OCI-LY3 (cell line): Measurements from ENCODE around the gene ADRB1.

Experiments used
- H2AFZ ChIP-seq: fragments of 200-600, 300-600 bp; shearing (Covaris generic); 2 replicates; pipeline ENCODE4 v1.6.0; 2014; ENCODE audit warnings: antibody characterized with exemption, low read depth, low read length
- H3K27ac ChIP-seq: fragments of 200-600, 300-600 bp; sonication (generic); 2 replicates; pipeline ENCODE4 v1.5.1; 2014; ENCODE audit warnings: mild to moderate bottlenecking, low read length, moderate library complexity, mixed read lengths
- H3K27me3 ChIP-seq: fragments of 200-600, 300-600 bp; sonication (generic); 2 replicates; pipeline ENCODE4 v1.6.1; 2014; ENCODE audit warnings: low read depth, low read length, mixed read lengths
- H3K36me3 ChIP-seq: fragments of 200-600, 300-600 bp; sonication (generic); replicated peaks from 2 replicates; pipeline ENCODE3; 2014; ENCODE audit warnings: low read depth, low read length, mixed read lengths
- H3K4me1 ChIP-seq: fragments of 300-600, 200-600 bp; sonication (generic); 2 replicates; pipeline ENCODE4 v1.6.1; 2014; ENCODE audit warnings: low read length, mixed read lengths
- H3K4me2 ChIP-seq: fragments of 200-600, 300-600 bp; sonication (generic); 2 replicates; pipeline ENCODE4 v1.6.1; 2014; ENCODE audit warnings: low read length, mixed read lengths
- H3K4me3 ChIP-seq: fragments of 300-600, 200-600 bp; sonication (generic); 2 replicates; pipeline ENCODE4 v1.5.1; 2014; ENCODE audit warnings: antibody characterized with exemption, mild to moderate bottlenecking, low read length, moderate library complexity
- H3K79me2 ChIP-seq: fragments of 300-600, 200-600 bp; shearing (Covaris generic); 2 replicates; pipeline ENCODE4 v1.6.1; 2014; ENCODE audit warnings: mild to moderate bottlenecking, low read length, mixed read lengths
- H3K9ac ChIP-seq: fragments of 300-600, 200-600 bp; shearing (Covaris generic); 2 replicates; pipeline ENCODE4 v1.6.0; 2014; ENCODE audit warnings: mild to moderate bottlenecking, low read length, moderate library complexity
- H3K9me3 ChIP-seq: fragments of 200-600, 300-600 bp; shearing (Covaris generic); 2 replicates; pipeline ENCODE4 v1.6.1; 2014; ENCODE audit warnings: low read length, mixed read lengths; ENCODE audit not compliant: insufficient read depth
- H4K20me1 ChIP-seq: fragments of 200-600, 300-600 bp; sonication (generic); 2 replicates; pipeline ENCODE4 v1.6.1; 2016; ENCODE audit warnings: low read length, mixed read lengths; ENCODE audit not compliant: insufficient read depth
- EZH2phosphoT487 ChIP-seq: fragments of 200-600 bp; shearing (Covaris generic); IDR thresholded peaks from 2 replicates; pipeline ENCODE4 v1.6.1; 2018; ENCODE audit warnings: antibody characterized with exemption, mixed run types, low read depth
- TF ChIP-seq, protein P1 (sequence below): fragments of 200-600, 300-600 bp; sonication (generic); IDR thresholded peaks from 2 replicates; pipeline ENCODE4 v1.5.1; 2014; ENCODE audit warnings: antibody characterized with exemption, low read length, low read depth

ADRB1 gene

DNA sequence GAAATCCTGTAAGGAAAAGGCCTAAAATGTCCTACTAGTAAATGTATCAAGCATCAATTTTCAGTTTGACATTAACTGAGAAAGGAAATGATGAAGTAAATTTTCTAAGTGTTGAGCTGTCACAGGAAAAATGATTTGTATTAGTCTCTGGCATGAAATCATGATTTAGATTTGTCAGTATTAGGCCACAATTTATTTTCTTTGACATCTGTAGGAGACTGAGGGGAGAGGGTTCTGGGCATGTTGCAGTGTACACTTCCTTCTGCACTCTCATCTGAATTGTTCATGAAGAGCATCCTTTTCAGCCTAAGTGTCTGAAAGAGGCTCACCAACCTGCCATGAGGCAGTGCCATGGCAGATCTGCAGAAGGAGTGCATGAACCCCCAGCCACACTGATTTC lies 15.9 kb downstream of the ADRB1 start:
- Histone ChIP-seq H3K4me2 (no peak overlapping the region), H3K79me2 (no peaks in the 10 kb centered on the region), H3K27me3 (no peaks in the 10 kb centered on the region), H3K27ac (no peak overlapping the region), H4K20me1 (no peaks in the 10 kb centered on the region), H2AFZ (no peak overlapping the region), H3K9ac (no peak overlapping the region), H3K9me3 (no peaks in the 10 kb centered on the region), H3K4me3 (no peak overlapping the region), H3K36me3 (no peaks in the 10 kb centered on the region), H3K4me1 (no peaks in the 10 kb centered on the region)
- TF ChIP-seq, protein P1, sequence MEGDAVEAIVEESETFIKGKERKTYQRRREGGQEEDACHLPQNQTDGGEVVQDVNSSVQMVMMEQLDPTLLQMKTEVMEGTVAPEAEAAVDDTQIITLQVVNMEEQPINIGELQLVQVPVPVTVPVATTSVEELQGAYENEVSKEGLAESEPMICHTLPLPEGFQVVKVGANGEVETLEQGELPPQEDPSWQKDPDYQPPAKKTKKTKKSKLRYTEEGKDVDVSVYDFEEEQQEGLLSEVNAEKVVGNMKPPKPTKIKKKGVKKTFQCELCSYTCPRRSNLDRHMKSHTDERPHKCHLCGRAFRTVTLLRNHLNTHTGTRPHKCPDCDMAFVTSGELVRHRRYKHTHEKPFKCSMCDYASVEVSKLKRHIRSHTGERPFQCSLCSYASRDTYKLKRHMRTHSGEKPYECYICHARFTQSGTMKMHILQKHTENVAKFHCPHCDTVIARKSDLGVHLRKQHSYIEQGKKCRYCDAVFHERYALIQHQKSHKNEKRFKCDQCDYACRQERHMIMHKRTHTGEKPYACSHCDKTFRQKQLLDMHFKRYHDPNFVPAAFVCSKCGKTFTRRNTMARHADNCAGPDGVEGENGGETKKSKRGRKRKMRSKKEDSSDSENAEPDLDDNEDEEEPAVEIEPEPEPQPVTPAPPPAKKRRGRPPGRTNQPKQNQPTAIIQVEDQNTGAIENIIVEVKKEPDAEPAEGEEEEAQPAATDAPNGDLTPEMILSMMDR: no peak
- no peak for TF ChIP-seq EZH2phosphoT487

DNA sequence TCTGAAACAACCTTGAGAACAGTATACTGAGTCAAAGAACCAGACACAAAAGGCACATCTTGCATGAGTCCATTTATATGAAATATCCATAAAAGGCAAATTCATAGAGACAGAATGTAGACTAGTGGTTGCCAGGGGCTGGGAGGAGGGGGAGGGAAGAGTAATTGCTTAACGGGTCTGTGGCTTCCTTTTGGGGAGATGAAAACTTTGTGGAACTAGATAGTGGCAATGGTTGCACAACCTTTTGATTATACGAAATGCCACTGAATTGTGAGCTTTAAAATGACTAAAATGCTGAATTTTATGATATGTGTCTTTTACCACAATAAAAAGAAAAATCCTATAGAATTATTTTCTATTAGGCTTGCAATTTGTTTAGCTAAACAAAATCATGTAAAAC lies 16.8 kb downstream of the ADRB1 start:
- no peaks in the 10 kb centered on the region for H3K79me2 ChIP-seq
- no peak for TF ChIP-seq EZH2phosphoT487
- TF ChIP-seq, protein P1: no peak
- H3K9ac ChIP-seq: no peak overlapping the region
- no peaks in the 10 kb centered on the region for H3K36me3 ChIP-seq
- H3K4me3 ChIP-seq: no peak overlapping the region
- no peak overlapping the region for H3K27ac ChIP-seq
- no peaks in the 10 kb centered on the region for H3K4me1 ChIP-seq
- no peak overlapping the region for H2AFZ ChIP-seq
- H3K27me3 ChIP-seq: no peaks in the 10 kb centered on the region
- H3K4me2 ChIP-seq: no peak overlapping the region
- H3K9me3 ChIP-seq: no peaks in the 10 kb centered on the region
- H4K20me1 ChIP-seq: no peaks in the 10 kb centered on the region

DNA sequence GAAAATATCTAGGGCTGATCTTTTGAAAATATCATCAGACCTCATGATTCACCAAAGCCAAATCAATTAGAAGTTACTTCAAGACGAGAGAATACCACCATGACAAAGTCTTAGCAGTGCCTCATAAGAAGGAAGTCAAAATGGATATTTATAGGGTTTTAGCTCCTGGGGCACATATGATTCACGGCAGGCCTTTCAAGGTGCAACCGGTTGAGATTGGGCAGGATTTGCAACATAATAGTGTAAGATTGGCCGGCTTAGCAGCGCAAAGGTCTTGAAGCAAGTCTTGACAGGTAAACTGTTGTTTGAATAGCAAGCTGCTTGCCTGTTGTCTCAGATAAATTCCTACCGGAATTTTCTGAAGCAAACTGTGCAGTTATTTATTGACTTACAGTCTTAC lies 17.5 kb downstream of the ADRB1 start:
- no peaks in the 10 kb centered on the region for H3K9me3 ChIP-seq
- H3K4me2 ChIP-seq: no peak overlapping the region
- H4K20me1 ChIP-seq: no peaks in the 10 kb centered on the region
- no peak for TF ChIP-seq EZH2phosphoT487
- TF ChIP-seq, protein P1: no peak
- H3K36me3 ChIP-seq: no peaks in the 10 kb centered on the region
- no peak overlapping the region for H3K9ac ChIP-seq
- H3K27me3 ChIP-seq: no peaks in the 10 kb centered on the region
- H3K4me3 ChIP-seq: no peak overlapping the region
- no peak overlapping the region for H2AFZ ChIP-seq
- H3K79me2 ChIP-seq: no peaks in the 10 kb centered on the region
- no peaks in the 10 kb centered on the region for H3K4me1 ChIP-seq
- H3K27ac ChIP-seq: no peak overlapping the region

DNA sequence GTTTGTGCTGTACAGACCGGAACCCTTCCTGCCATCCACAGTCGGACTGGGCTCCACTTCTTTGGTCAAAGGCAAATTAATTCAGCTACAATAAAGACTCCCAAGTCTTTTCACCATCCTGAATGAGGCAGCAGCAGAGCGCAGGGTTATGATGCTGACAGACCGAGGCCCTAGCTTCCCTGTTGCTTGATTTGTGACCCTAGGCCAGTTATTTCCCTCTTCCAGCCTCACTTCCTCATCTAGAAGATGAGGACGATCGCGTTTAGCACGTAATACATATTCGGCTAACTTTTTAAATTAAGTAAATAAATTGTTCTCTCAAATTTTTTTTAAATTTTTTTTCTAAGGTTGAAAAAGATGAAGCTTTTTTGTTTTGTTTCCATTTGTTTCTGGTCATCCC lies 18.1 kb downstream of the ADRB1 start:
- TF ChIP-seq EZH2phosphoT487: no peak
- TF ChIP-seq, protein P1: no peak
- Histone ChIP-seq H3K4me2 (no peak overlapping the region), H3K4me1 (no peaks in the 10 kb centered on the region), H3K4me3 (no peak overlapping the region), H3K9ac (no peak overlapping the region), H2AFZ (no peak overlapping the region), H3K36me3 (no peaks in the 10 kb centered on the region), H3K79me2 (no peaks in the 10 kb centered on the region), H3K27me3 (no peaks in the 10 kb centered on the region), H3K27ac (no peak overlapping the region), H4K20me1 (no peaks in the 10 kb centered on the region), H3K9me3 (no peaks in the 10 kb centered on the region)
